ENCODE data around the gene LAPTM5.
"Not testable (repeated sequence)": the region's sequence is repeated elsewhere in the genome, so short reads cannot be mapped to it uniquely, and the experiment has no call there.

Gene LAPTM5, protein sequence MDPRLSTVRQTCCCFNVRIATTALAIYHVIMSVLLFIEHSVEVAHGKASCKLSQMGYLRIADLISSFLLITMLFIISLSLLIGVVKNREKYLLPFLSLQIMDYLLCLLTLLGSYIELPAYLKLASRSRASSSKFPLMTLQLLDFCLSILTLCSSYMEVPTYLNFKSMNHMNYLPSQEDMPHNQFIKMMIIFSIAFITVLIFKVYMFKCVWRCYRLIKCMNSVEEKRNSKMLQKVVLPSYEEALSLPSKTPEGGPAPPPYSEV

GRCh38 chr1:30757352-30758120, at the start of gene LAPTM5:
TSS of gene LAPTM5 (minus strand) at chr1:30757774. CDS start at chr1:30757745, 29 bp downstream.
- DNase-seq (ENCODE audit: low spot score) = no peak

GRCh38 chr1:30806381-30807317, 49.1 kb upstream of the LAPTM5 start:
- DNase-seq (ENCODE audit: low spot score) = no peak

GRCh38 chr1:30805304-30806003, 47.9 kb upstream of the LAPTM5 start:
- DNase-seq (ENCODE audit: low spot score) = no peak

- no peak for DNase-seq (ENCODE audit: low spot score)
Measured at GRCh38 chr1:30804822-30805221, 47.2 kb upstream of the LAPTM5 start.

- DNase-seq (ENCODE audit: low spot score) = no peak
Measured at GRCh38 chr1:30804352-30804751, 46.8 kb upstream of the LAPTM5 start.

DNA sequence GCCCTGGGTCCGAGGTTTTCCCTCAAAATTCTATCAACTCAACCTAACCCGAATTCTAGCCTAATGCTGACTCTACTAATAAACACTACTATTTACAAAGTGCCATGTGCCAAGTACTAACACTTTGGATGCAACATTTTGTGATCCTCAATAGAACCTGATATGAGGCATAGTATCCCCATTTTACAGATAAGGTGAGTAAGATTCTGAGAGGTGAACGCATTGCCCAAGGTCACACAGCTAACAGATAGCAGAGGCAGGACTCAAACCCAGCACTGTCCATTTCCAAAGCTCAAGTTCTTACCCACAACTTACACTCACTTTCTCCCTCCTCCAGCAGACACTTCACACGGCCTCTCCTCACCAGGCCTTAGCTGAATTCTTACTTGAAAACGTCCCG, 46.0 kb upstream of the LAPTM5 start:
- no peak for DNase-seq (ENCODE audit: low spot score)

GRCh38 chr1:30801771-30802198, 44.2 kb upstream of the LAPTM5 start:
- DNase-seq (ENCODE audit: low spot score) = peak; percentile 80

DNA sequence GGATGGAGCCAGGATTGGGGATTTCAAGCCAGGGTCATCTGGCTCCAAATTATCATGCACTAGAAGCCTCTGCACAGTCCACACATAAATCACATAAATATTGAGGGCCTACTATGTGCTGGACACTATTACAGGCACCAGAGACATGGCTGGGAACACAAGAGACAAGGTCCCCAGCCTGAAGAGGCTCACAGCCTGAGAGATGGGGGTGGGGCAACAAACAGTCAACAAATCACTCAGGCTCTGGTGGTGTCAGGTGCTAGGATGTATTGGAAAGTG, 41.6 kb upstream of the LAPTM5 start:
- no peak for DNase-seq (ENCODE audit: low spot score)

- no peak for DNase-seq (ENCODE audit: low spot score)
Measured at GRCh38 chr1:30798389-30799232, 41.0 kb upstream of the LAPTM5 start.

- DNase-seq (ENCODE audit: low spot score) = no peak
Measured at GRCh38 chr1:30795026-30795425, 37.5 kb upstream of the LAPTM5 start.

DNA sequence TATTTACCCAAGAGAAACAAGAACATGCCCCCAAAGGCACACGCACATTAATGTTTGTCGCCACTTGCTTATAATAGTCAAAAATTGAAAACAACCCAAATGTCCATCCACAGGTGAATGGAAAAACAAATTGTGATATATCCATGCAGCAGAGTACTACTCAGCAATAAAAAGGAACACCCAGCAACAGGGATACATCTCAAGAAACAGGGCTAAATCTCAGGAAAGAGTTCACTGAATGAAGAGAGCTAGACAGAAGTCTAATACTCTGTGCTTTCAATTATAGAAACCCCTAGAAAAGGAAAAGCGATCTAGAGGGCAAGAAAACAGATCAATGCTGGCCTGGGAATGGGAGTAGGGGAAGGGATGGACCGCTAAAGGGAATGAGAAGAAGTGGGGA, 36.7 kb upstream of the LAPTM5 start:
- no peak for DNase-seq (ENCODE audit: low spot score)

GRCh38 chr1:30793209-30793608, 35.6 kb upstream of the LAPTM5 start:
- DNase-seq (ENCODE audit: low spot score) = no peak

DNA sequence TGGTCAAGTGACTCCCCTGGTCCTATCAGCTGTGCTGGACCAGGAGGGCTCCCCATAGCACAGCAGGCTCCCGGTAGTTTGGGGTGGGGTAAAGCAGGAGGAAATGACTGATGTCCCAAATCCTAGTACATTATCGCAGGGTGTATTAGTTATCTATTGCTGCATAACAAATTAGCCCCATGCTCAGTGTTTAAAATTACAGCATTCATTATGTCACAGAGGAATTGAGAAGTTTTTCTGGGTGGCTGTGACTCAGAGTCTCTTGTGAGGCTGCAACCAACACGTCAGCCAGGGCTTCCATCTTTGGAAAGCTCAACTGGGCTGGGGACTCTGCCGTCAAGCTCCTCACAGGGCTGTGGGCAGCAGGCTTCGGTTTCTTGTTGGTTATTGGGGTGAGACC, 34.3 kb upstream of the LAPTM5 start:
- no peak for DNase-seq (ENCODE audit: low spot score)

GRCh38 chr1:30790850-30791778, 33.5 kb upstream of the LAPTM5 start:
- no peak for DNase-seq (ENCODE audit: low spot score)

DNA sequence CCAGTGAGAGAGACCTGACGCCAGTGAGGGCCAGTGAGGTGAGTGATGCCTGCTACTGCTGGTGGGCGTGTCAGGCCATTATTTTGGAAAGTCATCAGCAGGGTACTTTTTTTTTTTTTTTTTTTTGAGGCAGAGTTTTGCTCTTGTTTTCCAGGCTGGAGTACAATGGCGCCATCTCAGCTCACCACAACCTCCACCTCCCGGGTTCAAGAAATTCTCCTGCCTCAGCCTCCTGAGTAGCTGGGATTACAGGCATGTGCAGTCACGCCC, 32.6 kb upstream of the LAPTM5 start:
- not testable (repeated sequence) for DNase-seq (ENCODE audit: low spot score)

GRCh38 chr1:30789388-30790255, 32.0 kb upstream of the LAPTM5 start:
- no peak for DNase-seq (ENCODE audit: low spot score)

GRCh38 chr1:30788580-30789387, 31.2 kb upstream of the LAPTM5 start:
- DNase-seq (ENCODE audit: low spot score) = no peak

- DNase-seq (ENCODE audit: low spot score) = no peak
Measured at GRCh38 chr1:30787856-30788495, 30.4 kb upstream of the LAPTM5 start.
